Suprapubic skin (tissue), 4 donors: ENCODE data around the gene LYPD6B. TPM values are rescaled to one million over a fixed set of nuclear protein-coding genes. Genes with fewer than 3 reads are reported as not detected.

Experiments used
- DNase-seq, 2 donors: peaks; one replicate each; pipeline ENCODE4 v3.0.0-alpha.2; 2019; ENCODE audit warnings: low spot score in 2 of 2
- H3K27ac ChIP-seq: fragments of 200-600 bp; sonication (generic); one replicate; pipeline ENCODE4 v1.5.1; 2019
- H3K27me3 ChIP-seq: fragments of 200-600 bp; sonication (generic); one replicate; pipeline ENCODE4 v1.5.1; 2019
- H3K36me3 ChIP-seq: fragments of 200-600 bp; sonication (generic); one replicate; pipeline ENCODE4 v1.5.1; 2019
- H3K4me1 ChIP-seq: fragments of 200-600 bp; sonication (generic); one replicate; pipeline ENCODE4 v1.5.1; 2019
- H3K4me3 ChIP-seq: fragments of 200-600 bp; sonication (generic); one replicate; pipeline ENCODE4 v1.5.1; 2019; ENCODE audit warnings: mild to moderate bottlenecking
- H3K9me3 ChIP-seq: fragments of 200-600 bp; sonication (generic); one replicate; pipeline ENCODE4 v1.5.1; 2019
- EP300 ChIP-seq: sonication (generic); formaldehyde crosslinking; IDR thresholded peaks from one replicate; pipeline ENCODE4 v1.6.1; 2017; ENCODE audit warnings: antibody characterized with exemption
- POLR2A ChIP-seq, 2 donors: fragments of 450-650 bp; IDR thresholded peaks; one replicate each; pipeline ENCODE4 v1.6.1; 2017; ENCODE audit warnings: antibody characterized with exemption in 2 of 2, mild to moderate bottlenecking in 2 of 2, moderate library complexity in 2 of 2
- POLR2AphosphoS5 ChIP-seq, 3 donors: sonication (generic); formaldehyde crosslinking; IDR thresholded peaks; one replicate each; pipeline ENCODE4 v1.6.1; 2017; ENCODE audit warnings: antibody characterized with exemption in 3 of 3
- WGBS: methylation state at CpG from one replicate; pipeline ENCODE4 v1.1.5; 2018; 5-methylcytosine and 5-hydroxymethylcytosine counted together
- total RNA-seq, 4 donors: library from RNA; depleted of rRNA; stranded (reverse); fragments of >200 nt; gene quantifications; one replicate each; pipeline ENCODE4 v1.1.0, GENCODE V29; 2016
- TF ChIP-seq, protein P1 (sequence below), 2 donors: fragments of 200-600 bp in 1 of 2; fragments of 450-650 bp in 1 of 2; sonication (generic) in 1 of 2; IDR thresholded peaks; one replicate each; pipeline ENCODE4 v1.5.1; 2016 to 2019; ENCODE audit warnings: antibody characterized with exemption in 2 of 2, mild to moderate bottlenecking in 1 of 2, moderate library complexity in 1 of 2

Gene LYPD6B
- total RNA-seq, 4 donors from 2014 or later = 83.7 to 129 (median 97.7) TPM

- no peak for TF ChIP-seq EP300
- TF ChIP-seq, protein P1, sequence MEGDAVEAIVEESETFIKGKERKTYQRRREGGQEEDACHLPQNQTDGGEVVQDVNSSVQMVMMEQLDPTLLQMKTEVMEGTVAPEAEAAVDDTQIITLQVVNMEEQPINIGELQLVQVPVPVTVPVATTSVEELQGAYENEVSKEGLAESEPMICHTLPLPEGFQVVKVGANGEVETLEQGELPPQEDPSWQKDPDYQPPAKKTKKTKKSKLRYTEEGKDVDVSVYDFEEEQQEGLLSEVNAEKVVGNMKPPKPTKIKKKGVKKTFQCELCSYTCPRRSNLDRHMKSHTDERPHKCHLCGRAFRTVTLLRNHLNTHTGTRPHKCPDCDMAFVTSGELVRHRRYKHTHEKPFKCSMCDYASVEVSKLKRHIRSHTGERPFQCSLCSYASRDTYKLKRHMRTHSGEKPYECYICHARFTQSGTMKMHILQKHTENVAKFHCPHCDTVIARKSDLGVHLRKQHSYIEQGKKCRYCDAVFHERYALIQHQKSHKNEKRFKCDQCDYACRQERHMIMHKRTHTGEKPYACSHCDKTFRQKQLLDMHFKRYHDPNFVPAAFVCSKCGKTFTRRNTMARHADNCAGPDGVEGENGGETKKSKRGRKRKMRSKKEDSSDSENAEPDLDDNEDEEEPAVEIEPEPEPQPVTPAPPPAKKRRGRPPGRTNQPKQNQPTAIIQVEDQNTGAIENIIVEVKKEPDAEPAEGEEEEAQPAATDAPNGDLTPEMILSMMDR (IDR thresholded peaks at IDR 0.05) = no peak
- TF ChIP-seq POLR2A (IDR thresholded peaks at IDR 0.05) = no peak
- no peak for TF ChIP-seq POLR2AphosphoS5 (IDR thresholded peaks at IDR 0.05)
- H3K27ac ChIP-seq = no peak overlapping the region
- WGBS = 83% methylated on average over 8 of the region's 8 CpGs
- H3K36me3 ChIP-seq = no peaks in the 10 kb centered on the region
- H3K4me1 ChIP-seq = no peaks in the 10 kb centered on the region
- no peak overlapping the region for H3K4me3 ChIP-seq
- DNase-seq = no peak
- no peaks in the 10 kb centered on the region for H3K27me3 ChIP-seq
- H3K9me3 ChIP-seq = no peaks in the 10 kb centered on the region
These were observed 44.2 kb upstream of the LYPD6B start for GRCh38 chr2:148994341-148994740.

GRCh38 chr2:148996805-148997204 lies 41.7 kb upstream of the LYPD6B start:
- no peaks in the 10 kb centered on the region for H3K36me3 ChIP-seq
- H3K27ac ChIP-seq = no peak overlapping the region
- H3K4me3 ChIP-seq = no peak overlapping the region
- no peak for TF ChIP-seq EP300
- H3K9me3 ChIP-seq = no peaks in the 10 kb centered on the region
- WGBS = 86% methylated on average over 6 of the region's 6 CpGs
- no peaks in the 10 kb centered on the region for H3K27me3 ChIP-seq
- H3K4me1 ChIP-seq = no peaks in the 10 kb centered on the region
- DNase-seq = no peak

DNA sequence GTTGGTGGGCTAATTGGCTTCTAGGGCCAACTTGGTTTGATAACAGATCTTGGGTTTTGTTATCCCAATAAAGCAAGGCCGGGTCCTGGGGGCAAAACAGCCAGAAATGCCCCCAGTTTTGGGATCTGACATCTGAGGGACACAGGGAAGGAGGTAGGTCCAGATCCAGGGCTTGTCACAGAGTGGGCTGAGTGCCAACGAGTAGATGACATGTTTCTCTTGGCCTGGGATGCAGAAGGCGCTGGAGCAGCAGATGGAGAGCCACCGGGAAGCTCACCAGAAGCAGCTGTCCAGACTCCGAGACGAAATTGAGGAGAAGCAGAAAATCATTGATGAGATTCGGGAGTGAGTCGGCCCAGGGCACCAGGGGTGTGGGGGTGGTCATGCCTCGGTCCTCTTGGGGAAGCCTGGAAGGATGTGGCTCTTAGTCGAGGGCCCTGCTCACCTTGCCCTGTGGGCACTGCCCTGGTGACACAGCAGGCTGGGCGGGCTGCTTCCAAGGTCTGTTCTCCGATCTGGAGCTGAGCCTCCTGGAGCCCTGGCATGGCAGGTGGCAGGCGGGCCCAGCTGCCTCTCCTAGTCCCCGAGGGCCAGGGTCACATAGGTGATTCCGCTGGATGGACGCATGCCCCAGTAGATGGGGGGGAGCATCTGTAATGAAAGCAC lies 40.2 kb upstream of the LYPD6B start:
- Histone ChIP-seq H3K9me3 (no peaks in the 10 kb centered on the region), H3K36me3 (no peaks in the 10 kb centered on the region), H3K4me1 (no peaks in the 10 kb centered on the region), H3K4me3 (no peak overlapping the region), H3K27me3 (no peaks in the 10 kb centered on the region), H3K27ac (no peak overlapping the region)
- 87% methylated on average over 12 of the region's 16 CpGs for WGBS
- no peak for DNase-seq
- no peak for TF ChIP-seq EP300
- TF ChIP-seq POLR2AphosphoS5 (IDR thresholded peaks at IDR 0.05) = no peak
- no peak for TF ChIP-seq POLR2A (IDR thresholded peaks at IDR 0.05)

DNA sequence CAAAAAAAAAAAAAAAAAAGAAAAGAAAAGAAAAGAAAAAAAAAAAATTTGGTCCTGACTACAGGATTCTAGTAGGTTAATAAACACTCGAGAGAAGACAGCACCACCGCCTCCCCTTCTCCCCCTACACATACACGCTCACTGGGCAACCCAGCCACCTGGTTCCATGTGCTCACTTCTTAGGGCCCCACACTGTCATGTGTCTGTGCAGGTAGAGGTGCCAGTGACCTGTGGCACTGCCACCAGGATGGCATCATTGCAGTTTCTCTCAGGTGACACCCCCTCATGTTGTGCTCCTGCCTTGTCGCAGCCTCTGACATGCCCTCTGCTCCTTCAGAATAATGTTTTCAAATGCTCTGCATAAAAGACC lies 39.7 kb upstream of the LYPD6B start:
- no peaks in the 10 kb centered on the region for H3K36me3 ChIP-seq
- WGBS = 94% methylated on average over 4 of the region's 4 CpGs
- H3K4me3 ChIP-seq = no peak overlapping the region
- DNase-seq = no peak
- no peaks in the 10 kb centered on the region for H3K27me3 ChIP-seq
- H3K4me1 ChIP-seq = no peaks in the 10 kb centered on the region
- no peaks in the 10 kb centered on the region for H3K9me3 ChIP-seq
- TF ChIP-seq POLR2A (IDR thresholded peaks at IDR 0.05) = no peak
- no peak for TF ChIP-seq EP300
- TF ChIP-seq POLR2AphosphoS5 (IDR thresholded peaks at IDR 0.05) = no peak
- TF ChIP-seq, protein P1 (IDR thresholded peaks at IDR 0.05) = no peak
- no peak overlapping the region for H3K27ac ChIP-seq

GRCh38 chr2:148999451-148999921 lies 39.0 kb upstream of the LYPD6B start:
- Histone ChIP-seq H3K27me3 (no peaks in the 10 kb centered on the region), H3K9me3 (no peaks in the 10 kb centered on the region), H3K4me1 (peaks cover 2% of the 10 kb centered on the region), H3K27ac (no peak overlapping the region), H3K4me3 (no peak overlapping the region), H3K36me3 (no peaks in the 10 kb centered on the region)
- DNase-seq = no peak
- TF ChIP-seq, protein P1 (IDR thresholded peaks at IDR 0.05) = no peak
- no peak for TF ChIP-seq POLR2AphosphoS5 (IDR thresholded peaks at IDR 0.05)
- no peak for TF ChIP-seq EP300
- no peak for TF ChIP-seq POLR2A (IDR thresholded peaks at IDR 0.05)
- 47% methylated on average over 7 of the region's 7 CpGs for WGBS

DNA sequence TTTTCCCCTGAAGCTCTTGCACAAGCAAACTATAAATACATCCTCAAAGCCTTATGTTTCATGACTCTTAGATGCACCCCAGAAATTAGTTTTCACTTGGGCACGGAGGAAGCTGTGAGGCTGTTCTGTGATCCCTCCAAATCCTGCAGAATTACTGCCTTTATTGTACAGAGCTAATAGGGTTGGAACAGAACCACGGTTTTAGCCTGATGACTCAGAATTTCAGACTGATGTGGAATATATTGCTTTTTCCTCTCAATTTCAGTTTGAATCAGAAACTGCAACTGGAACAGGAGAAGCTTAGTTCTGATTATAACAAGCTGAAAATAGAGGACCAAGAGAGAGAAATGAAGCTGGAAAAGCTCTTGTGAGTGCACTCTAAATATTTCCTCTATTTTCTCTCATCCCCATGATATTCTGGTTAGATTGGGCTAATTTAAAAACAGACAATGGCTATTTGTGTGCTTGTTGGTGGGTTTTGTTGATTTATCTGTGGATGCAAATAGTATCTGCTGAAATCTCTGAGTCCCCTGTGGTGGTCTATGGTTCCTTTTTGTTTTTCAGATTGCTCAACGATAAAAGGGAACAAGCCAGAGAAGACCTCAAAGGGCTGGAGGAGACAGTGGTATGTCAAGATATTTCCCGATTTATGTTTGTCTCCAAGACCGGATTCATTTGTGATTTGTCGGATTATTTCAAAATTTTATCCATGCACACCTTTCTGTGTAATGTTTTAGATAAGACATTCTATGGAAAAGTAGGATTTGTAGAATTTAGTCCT lies 38.2 kb upstream of the LYPD6B start:
- H3K4me3 ChIP-seq = no peak overlapping the region

More for the DNA sequence above, 38.2 kb upstream of the LYPD6B start:
- WGBS = 63% methylated on average over 6 of the region's 6 CpGs
- no peaks in the 10 kb centered on the region for H3K36me3 ChIP-seq
- no peaks in the 10 kb centered on the region for H3K27me3 ChIP-seq
- no peak for DNase-seq
- no peaks in the 10 kb centered on the region for H3K9me3 ChIP-seq
- no peak overlapping the region for H3K27ac ChIP-seq
- TF ChIP-seq, protein P1 (IDR thresholded peaks at IDR 0.05) = no peak
- TF ChIP-seq EP300 (no peak), POLR2A (IDR thresholded peaks at IDR 0.05) (no peak), POLR2AphosphoS5 (IDR thresholded peaks at IDR 0.05) (no peak)
- peaks cover 8% of the 10 kb centered on the region for H3K4me1 ChIP-seq
